H9 (cell line): ENCODE results near the gene SULF2. TPM values are rescaled to one million over a fixed set of nuclear protein-coding genes. Genes with fewer than 3 reads are reported as not detected.

Source experiments
- DNase-seq: peaks from one replicate; pipeline ENCODE4 v3.0.0-alpha.2; 2017
- H2AFZ ChIP-seq: one replicate; pipeline ENCODE4 v1.6.1; 2013; ENCODE audit warnings: mild to moderate bottlenecking, low read length, control low read depth, moderate library complexity
- H2AK5ac ChIP-seq: 2 replicates; pipeline ENCODE4 v1.6.1; 2013; ENCODE audit warnings: low read length, control low read depth, mixed read lengths; ENCODE audit not compliant: insufficient read length
- H2BK120ac ChIP-seq: one replicate; pipeline ENCODE4 v1.6.1; 2013; ENCODE audit warnings: low read depth, mild to moderate bottlenecking, low read length, control low read depth, inconsistent platforms; ENCODE audit not compliant: poor library complexity, severe bottlenecking
- H2BK12ac ChIP-seq: 2 replicates; pipeline ENCODE4 v1.6.1; 2013; ENCODE audit warnings: low read length, control low read depth, mixed read lengths, low read depth; ENCODE audit not compliant: insufficient read length
- H2BK15ac ChIP-seq: 2 replicates; pipeline ENCODE4 v1.6.1; 2013; ENCODE audit warnings: low read depth, low read length, control low read depth
- H2BK20ac ChIP-seq: one replicate; pipeline ENCODE4 v1.6.1; 2013; ENCODE audit warnings: low read depth, mild to moderate bottlenecking, low read length, control low read depth, inconsistent platforms; ENCODE audit not compliant: poor library complexity, severe bottlenecking
- H2BK5ac ChIP-seq: 2 replicates; pipeline ENCODE4 v1.6.1; 2013; ENCODE audit warnings: low read length, control low read depth, mixed read lengths; ENCODE audit not compliant: insufficient read length
- H3K14ac ChIP-seq: 2 replicates; pipeline ENCODE4 v1.6.1; 2013; ENCODE audit warnings: low read length, control low read depth; ENCODE audit not compliant: insufficient read depth
- H3K18ac ChIP-seq: 2 replicates; pipeline ENCODE4 v1.6.1; 2013; ENCODE audit warnings: low read depth, mild to moderate bottlenecking, mixed read lengths, low read length, control low read depth; ENCODE audit not compliant: insufficient read length
- H3K23ac ChIP-seq: 2 replicates; pipeline ENCODE4 v1.6.1; 2013; ENCODE audit warnings: low read length, control low read depth, mixed read lengths, low read depth; ENCODE audit not compliant: insufficient read length
- H3K23me2 ChIP-seq: 2 replicates; pipeline ENCODE4 v1.6.1; 2013; ENCODE audit warnings: low read depth, mild to moderate bottlenecking, mixed read lengths, low read length, control low read depth; ENCODE audit not compliant: insufficient read length, poor library complexity, severe bottlenecking
- H3K27ac ChIP-seq: 2 replicates; pipeline ENCODE4 v1.5.1; 2013; ENCODE audit warnings: low read length, control low read depth, mixed read lengths, low read depth; ENCODE audit not compliant: insufficient read length
- H3K27me3 ChIP-seq: 2 replicates; pipeline ENCODE4 v1.6.1; 2013; ENCODE audit warnings: low read length, control low read depth, inconsistent platforms; ENCODE audit not compliant: insufficient read depth
- H3K4ac ChIP-seq: 2 replicates; pipeline ENCODE4 v1.6.1; 2013; ENCODE audit warnings: low read depth, mild to moderate bottlenecking, control low read depth, inconsistent platforms, low read length, moderate library complexity
- H3K4me1 ChIP-seq: 2 replicates; pipeline ENCODE4 v1.6.1; 2013; ENCODE audit warnings: low read length, control low read depth, inconsistent platforms; ENCODE audit not compliant: insufficient read depth
- H3K4me2 ChIP-seq: 2 replicates; pipeline ENCODE4 v1.6.1; 2013; ENCODE audit warnings: low read length, control low read depth, mixed read lengths; ENCODE audit not compliant: insufficient read length, insufficient read depth
- H3K56ac ChIP-seq: 2 replicates; pipeline ENCODE4 v1.6.1; 2013; ENCODE audit warnings: low read depth, mild to moderate bottlenecking, mixed read lengths, low read length, control low read depth; ENCODE audit not compliant: insufficient read length
- H3K79me1 ChIP-seq: 2 replicates; pipeline ENCODE4 v1.6.1; 2013; ENCODE audit warnings: low read depth, mild to moderate bottlenecking, moderate library complexity, low read length, control low read depth, inconsistent platforms; ENCODE audit not compliant: insufficient read depth, poor library complexity, severe bottlenecking
- H3K79me2 ChIP-seq: 2 replicates; pipeline ENCODE4 v1.6.1; 2013; ENCODE audit warnings: low read length, control low read depth, inconsistent platforms; ENCODE audit not compliant: insufficient read depth
- H3K9ac ChIP-seq: 2 replicates; pipeline ENCODE4 v1.6.1; 2013; ENCODE audit warnings: low read length, control low read depth, mixed read lengths; ENCODE audit not compliant: insufficient read length; ENCODE audit errors: extremely low read depth
- H3K9me3 ChIP-seq: one replicate; pipeline ENCODE4 v1.6.1; 2013; ENCODE audit warnings: low read depth, low read length, inconsistent platforms; ENCODE audit not compliant: control insufficient read depth
- H3T11ph ChIP-seq: one replicate; pipeline ENCODE4 v1.6.1; 2013; ENCODE audit warnings: mild to moderate bottlenecking, low read length, control low read depth, inconsistent platforms
- H4K20me1 ChIP-seq: one replicate; pipeline ENCODE4 v1.6.1; 2013; ENCODE audit not compliant: control insufficient read depth, insufficient read length, insufficient read depth
- H4K5ac ChIP-seq: 2 replicates; pipeline ENCODE4 v1.6.1; 2013; ENCODE audit warnings: low read depth, mild to moderate bottlenecking, mixed read lengths, low read length, control low read depth; ENCODE audit not compliant: insufficient read length
- H4K8ac ChIP-seq: replicated peaks from 2 replicates; pipeline ENCODE4 v1.6.1; 2013; ENCODE audit warnings: low read length, control low read depth, mixed read lengths, low read depth; ENCODE audit not compliant: insufficient read length
- H4K91ac ChIP-seq: 2 replicates; pipeline ENCODE4 v1.6.1; 2013; ENCODE audit warnings: low read depth, mild to moderate bottlenecking, moderate library complexity, mixed read lengths, low read length, control low read depth; ENCODE audit not compliant: insufficient read length
- H3K27ac Mint-ChIP-seq, 3 experiments: 2 replicates in 2 of 3; 3 replicates in 1 of 3; pipeline ENCODE4 v1.8.0; 2020 to 2021; ENCODE audit warnings: mixed read lengths in 3 of 3, mild to moderate bottlenecking in 1 of 3, moderate library complexity in 1 of 3
- H3K27me3 Mint-ChIP-seq: 2 replicates; pipeline ENCODE4 v1.8.0; 2021; ENCODE audit warnings: low read depth, mild to moderate bottlenecking, moderate library complexity, mixed read lengths
- H3K36me3 Mint-ChIP-seq, 3 experiments: 2 replicates in 2 of 3; 3 replicates in 1 of 3; pipeline ENCODE4 v1.8.0; 2020 to 2021; ENCODE audit warnings: low read depth in 3 of 3, mixed read lengths in 3 of 3; ENCODE audit not compliant: insufficient read depth in 1 of 3
- H3K4me1 Mint-ChIP-seq, 2 experiments: 2 replicates each; pipeline ENCODE4 v1.8.0; 2020; ENCODE audit warnings: mixed read lengths in 2 of 2
- H3K4me3 Mint-ChIP-seq, 2 experiments: 2 replicates in 1 of 2; 3 replicates in 1 of 2; pipeline ENCODE4 v1.8.0; 2020 to 2021; ENCODE audit warnings: mild to moderate bottlenecking in 2 of 2, mixed read lengths in 2 of 2, moderate library complexity in 1 of 2
- H3K9me3 Mint-ChIP-seq, 2 experiments: 2 replicates in 1 of 2; 3 replicates in 1 of 2; pipeline ENCODE4 v1.8.0; 2020; ENCODE audit warnings: mild to moderate bottlenecking in 2 of 2, mixed read lengths in 2 of 2, moderate library complexity in 1 of 2
- CTCF ChIP-seq: fragments of 200-600 bp; sonication (generic); conservative IDR thresholded peaks from 3 replicates; pipeline ENCODE4 v1.8.0; 2021; ENCODE audit warnings: antibody characterized with exemption, mild to moderate bottlenecking
- WGBS: extraction: QIAGEN DNeasy Blood & Tissue Kit; methylation state at CpG from one replicate; pipeline ENCODE4 v1.1.7; 2013; ENCODE audit warnings: missing lambda C conversion rate, low lambda C conversion rate, mixed read lengths; ENCODE audit not compliant: insufficient read length; ENCODE audit errors: extremely low coverage; 5-methylcytosine and 5-hydroxymethylcytosine counted together
- total RNA-seq: library from RNA; stranded (reverse); gene quantifications from 2 replicates; pipeline ENCODE4 v1.2.1, GENCODE V29; 2021

The SULF2 gene
- total RNA-seq, 1 experiment from 2014 or later, result 31.2 TPM

- no peak overlapping the region for H2BK5ac ChIP-seq
- peaks cover 18 to 20% of the 10 kb centered on the region in 2 experiments for H3K4me1 Mint-ChIP-seq
These were observed 60.9 kb downstream of the SULF2 start for GRCh38 chr20:47724396-47724795.

More at GRCh38 chr20:47724396-47724795, 60.9 kb downstream of the SULF2 start:
- no peak overlapping the region for H2AK5ac ChIP-seq
- H3K56ac ChIP-seq, result no peak overlapping the region
- H3T11ph ChIP-seq, result no peak overlapping the region
- H3K14ac ChIP-seq, result no peak overlapping the region
- no peaks in the 10 kb centered on the region for H3K79me1 ChIP-seq
- H2BK120ac ChIP-seq, result no peak overlapping the region
- no peak overlapping the region for H3K18ac ChIP-seq
- H3K27ac ChIP-seq, result no peak overlapping the region
- Mint-ChIP-seq H3K9me3 (peaks cover 6 to 8% of the 10 kb centered on the region in 2 experiments), H3K36me3 (peaks cover 4 to 10% (median 8%) of the 10 kb centered on the region in 3 experiments; a peak in 6 of 7 replicates), H3K4me3 (no peak overlapping the region), H3K27me3 (no peaks in the 10 kb centered on the region; the same call in 1 of the 2 replicates), H3K27ac (peak overlapping the region in 1 of 3 experiments; percentile 25; a peak in 1 of 7 replicates)
- no peaks in the 10 kb centered on the region for H3K23me2 ChIP-seq
- H2BK12ac ChIP-seq, result no peak overlapping the region
- H3K23ac ChIP-seq, result no peak overlapping the region
- no peak overlapping the region for H3K4me2 ChIP-seq
- H3K9ac ChIP-seq, result no peak overlapping the region
- no peak overlapping the region for H2BK15ac ChIP-seq
- no peaks in the 10 kb centered on the region for H3K9me3 ChIP-seq
- H4K5ac ChIP-seq, result no peak overlapping the region
- H3K4me1 ChIP-seq, result no peaks in the 10 kb centered on the region; the same call in 1 of the 2 replicates
- WGBS, result no CpG with 5 or more reads among the region's 6 CpGs
- H3K79me2 ChIP-seq, result no peaks in the 10 kb centered on the region
- H2AFZ ChIP-seq, result no peak overlapping the region
- H2BK20ac ChIP-seq, result no peak overlapping the region
- no peaks in the 10 kb centered on the region for H4K20me1 ChIP-seq
- no peak overlapping the region for H4K91ac ChIP-seq
- no peak for TF ChIP-seq CTCF
- DNase-seq, result no peak
- no peaks in the 10 kb centered on the region for H3K27me3 ChIP-seq
- no peak overlapping the region for H4K8ac ChIP-seq
- H3K4ac ChIP-seq, result no peak overlapping the region
